ENCODE measurements around the gene SERBP1. TPM values are rescaled to one million over a fixed set of nuclear protein-coding genes. Genes with fewer than 3 reads are reported as not detected.

SERBP1 gene
- total and polyA plus RNA-seq, 2 of the 8 experiments (the other 6 are each of a cell fraction or from before 2014, with no cell fraction given) = 229 to 536 TPM

DNA sequence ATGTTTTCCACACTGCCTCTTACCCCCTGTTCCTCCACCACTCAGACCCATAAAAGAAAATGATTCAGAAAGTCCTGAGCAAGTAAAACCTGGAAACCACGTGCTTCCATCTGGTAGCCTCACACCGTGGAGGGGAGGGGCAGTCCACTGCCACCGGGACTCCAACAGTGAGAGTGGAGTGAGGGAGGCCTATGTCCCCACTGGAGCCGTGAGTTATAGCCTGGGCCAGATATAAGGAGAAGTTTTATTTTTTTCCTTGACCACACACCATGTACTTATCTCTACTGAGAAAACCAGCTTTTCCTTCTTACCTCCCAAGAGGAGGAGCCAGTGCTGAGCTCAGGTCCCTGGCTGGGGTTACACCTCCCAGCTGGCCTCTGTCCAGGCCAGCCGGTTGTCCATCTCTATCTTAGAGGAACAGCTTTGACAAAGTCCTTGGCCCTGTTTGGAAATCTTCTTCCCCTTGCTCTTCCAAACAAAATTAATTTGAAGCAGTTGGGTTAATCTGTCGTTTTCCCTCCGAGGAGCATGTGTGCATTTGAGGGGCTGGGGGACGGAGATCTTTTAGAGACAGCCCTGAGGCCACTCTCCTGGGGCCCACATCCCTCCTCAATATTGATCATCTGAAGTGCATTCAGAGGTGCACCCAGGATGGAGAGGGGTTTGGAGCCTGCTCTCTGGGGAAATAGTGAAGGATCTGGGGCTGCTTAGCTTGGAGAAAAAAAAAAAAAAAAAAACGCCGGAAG lies 49.1 kb upstream of the SERBP1 start:
- ChIA-PET POLR2A (ENCODE audit: partially characterized antibody) (interaction anchor here (0.9 to 1.4 kb wide), 4 partner anchors 11 to 97 kb away, joined by 3 to 4 read pairs (median 3); no protein-coding TSS in a partner anchor), CTCF (ENCODE audit: partially characterized antibody) (interaction anchor here (0.6 to 5.3 kb wide), 12 partner anchors 11 to 269 kb away, joined by 3 to 23 read pairs (median 4); no protein-coding TSS in a partner anchor)
- H4K5ac ChIP-seq (ENCODE audit: insufficient read length, low read depth, low read length) = no peak overlapping the region
- no peaks in the 10 kb centered on the region for H3K79me2 ChIP-seq (ENCODE audit: control insufficient read depth in 1 of 2, insufficient read depth in 2 of 2, low read length in 2 of 2)
- no peak overlapping the region for H2BK5ac ChIP-seq (ENCODE audit: low read depth, low read length)
- no peak overlapping the region for H2BK120ac ChIP-seq (replicated peaks; ENCODE audit: low read depth, low read length)
- no peaks in the 10 kb centered on the region for H3K36me3 ChIP-seq (ENCODE audit: control insufficient read depth in 2 of 4, insufficient read depth in 4 of 4, low read length in 3 of 4)
- no peak overlapping the region for H2BK20ac ChIP-seq (ENCODE audit: low read length)
- no peaks in the 10 kb centered on the region for H3K23me2 ChIP-seq (ENCODE audit: low read depth, low read length)
- no peak overlapping the region for H4K91ac ChIP-seq (replicated peaks; ENCODE audit: insufficient read length, low read length)
- no peak overlapping the region for H3K4me2 ChIP-seq (ENCODE audit: insufficient read depth in 1 of 2, low read depth in 2 of 2, low read length in 2 of 2)
- H2AFZ ChIP-seq (ENCODE audit: low read length) = no peak overlapping the region
- H3K9me3 ChIP-seq (ENCODE audit: insufficient read depth in 2 of 2, low read depth in 1 of 2, low read length in 1 of 2) = no peaks in the 10 kb centered on the region
- H3K56ac ChIP-seq (replicated peaks; ENCODE audit: insufficient read length, low read depth, low read length) = no peak overlapping the region
- no peak overlapping the region for H3K18ac ChIP-seq (ENCODE audit: extremely low read depth, low read length)
- no peak overlapping the region for H3K4ac ChIP-seq (replicated peaks; ENCODE audit: insufficient read length, low read depth, low read length)
- no peak overlapping the region for H3K27ac ChIP-seq (ENCODE audit: low read depth, low read length)
- no peaks in the 10 kb centered on the region for H3K79me1 ChIP-seq (ENCODE audit: low read depth, low read length)
- FAIRE-seq = no peak
- peaks cover 0 to 1% (median 0%) of the 10 kb centered on the region in 4 experiments; a peak in 1 of 7 replicates for H3K4me1 ChIP-seq (replicated peaks in 1 of 4; ENCODE audit: control insufficient read depth in 3 of 4, insufficient read depth in 4 of 4, low read length in 3 of 4)
- no peak overlapping the region for H4K8ac ChIP-seq (ENCODE audit: extremely low read depth, insufficient read depth, low read length)
- no peak overlapping the region for H3K14ac ChIP-seq (ENCODE audit: insufficient read length)
- no peak overlapping the region for H3K23ac ChIP-seq (ENCODE audit: insufficient read length)
- no peak overlapping the region for H2AK5ac ChIP-seq (ENCODE audit: low read depth, low read length)
- no peaks in the 10 kb centered on the region for H4K20me1 ChIP-seq (replicated peaks in 1 of 2; ENCODE audit: control insufficient read depth in 1 of 2, insufficient read depth in 2 of 2, low read length in 2 of 2)
- no peak overlapping the region for H2BK12ac ChIP-seq (ENCODE audit: low read depth, low read length)
- H3K27me3 ChIP-seq (replicated peaks in 1 of 4; ENCODE audit: control insufficient read depth in 3 of 4, extremely low read depth in 1 of 4, insufficient read depth in 3 of 4, low read length in 3 of 4) = no peaks in the 10 kb centered on the region
- TF ChIP-seq SRF (IDR thresholded peaks at IDR 0.05; ENCODE audit: low read depth, low read length) (no peak), JUND (IDR thresholded peaks at IDR 0.05; ENCODE audit: low read length) (no peak), BRCA1 (IDR thresholded peaks at IDR 0.05; ENCODE audit: low read depth, low read length) (no peak), TCF12 (IDR thresholded peaks at IDR 0.05; ENCODE audit: low read depth, low read length) (no peak), FOSL1 (IDR thresholded peaks at IDR 0.05; ENCODE audit: insufficient read depth, low read depth, low read length) (no peak), TAF7 (optimal IDR thresholded peaks at IDR 0.05; ENCODE audit: borderline replicate concordance, low read depth, low read length) (no peak)
- no peak overlapping the region for H3K4me3 ChIP-seq (ENCODE audit: extremely low read depth in 1 of 4, insufficient read depth in 2 of 4, low read depth in 3 of 4, low read length in 4 of 4)
- H2BK15ac ChIP-seq (ENCODE audit: low read length) = no peak overlapping the region
- no peak overlapping the region for H3K9ac ChIP-seq (replicated peaks in 1 of 4; ENCODE audit: extremely low read depth in 1 of 4, low read depth in 3 of 4, low read length in 3 of 4)
- no peak for DNase-seq (ENCODE audit: low read depth in 1 of 2, low spot score in 2 of 2)
- 74% methylated on average over 8 of the region's 10 CpGs; no CpG with 5 or more reads in 1 of the 2 experiments for WGBS, 2 experiments (ENCODE audit: extremely low coverage in 1 of 2, insufficient coverage in 1 of 2, insufficient read length in 1 of 2, insufficient replicate concordance in 2 of 2, low coverage in 1 of 2, low lambda C conversion rate in 2 of 2, missing lambda C conversion rate in 1 of 2)
